Lung microvascular endothelial cell (primary cell): ENCODE measurements around the gene BMAL2. TPM values are rescaled to one million over a fixed set of nuclear protein-coding genes. Genes with fewer than 3 reads are reported as not detected.

Experiments used
- DNase-seq, 2 donors: peaks; one replicate each; pipeline versions ENCODE4 v3.0.0 to v3.0.0-alpha.2; 2010; ENCODE audit warnings: low read depth in 2 of 2
- total RNA-seq: library from RNA; depleted of rRNA; stranded (reverse); fragments of >200 nt; gene quantifications from 2 replicates; pipeline ENCODE4 v1.2.1, GENCODE V29; 2014

Gene BMAL2
- total RNA-seq, 1 donor from 2014 or later, result 22.8 TPM

GRCh38 chr12:27355486-27355885 is 22.9 kb downstream of the BMAL2 start:
- DNase-seq, result no peak

GRCh38 chr12:27355979-27356378 is 23.3 kb downstream of the BMAL2 start:
- no peak for DNase-seq

- no peak for DNase-seq
Observed at GRCh38 chr12:27359578-27360340, 27.1 kb downstream of the BMAL2 start.

- no peak for DNase-seq
Observed at GRCh38 chr12:27361372-27361771, 28.7 kb downstream of the BMAL2 start.

- peak in 1 of 2 donors; percentile 72 for DNase-seq
Observed at GRCh38 chr12:27366621-27367020, 34.0 kb downstream of the BMAL2 start.

- peak in 1 of 2 donors; percentile 68 for DNase-seq
Observed at GRCh38 chr12:27367078-27367477, 34.4 kb downstream of the BMAL2 start.

GRCh38 chr12:27382171-27382795 is 49.6 kb downstream of the BMAL2 start:
- no peak for DNase-seq

Other genes with a start within 250 kb of the BMAL2 start
- gene STK38L, start 88.5 kb upstream of the BMAL2 start, total RNA-seq, result 42.5 and 72.2 TPM in 2 replicates
- 0.20 and 0.22 TPM in 2 replicates for gene SMCO2, start 113.9 kb downstream of the BMAL2 start, total RNA-seq
- 301 and 612 TPM in 2 replicates for gene PPFIBP1, start 191.4 kb downstream of the BMAL2 start, total RNA-seq